ENCODE results near the gene CACFD1. TPM values are rescaled to one million over a fixed set of nuclear protein-coding genes. Genes with fewer than 3 reads are reported as not detected.

Gene CACFD1
- total RNA-seq, 1 donor from 2014 or later = 1.1 TPM

DNA sequence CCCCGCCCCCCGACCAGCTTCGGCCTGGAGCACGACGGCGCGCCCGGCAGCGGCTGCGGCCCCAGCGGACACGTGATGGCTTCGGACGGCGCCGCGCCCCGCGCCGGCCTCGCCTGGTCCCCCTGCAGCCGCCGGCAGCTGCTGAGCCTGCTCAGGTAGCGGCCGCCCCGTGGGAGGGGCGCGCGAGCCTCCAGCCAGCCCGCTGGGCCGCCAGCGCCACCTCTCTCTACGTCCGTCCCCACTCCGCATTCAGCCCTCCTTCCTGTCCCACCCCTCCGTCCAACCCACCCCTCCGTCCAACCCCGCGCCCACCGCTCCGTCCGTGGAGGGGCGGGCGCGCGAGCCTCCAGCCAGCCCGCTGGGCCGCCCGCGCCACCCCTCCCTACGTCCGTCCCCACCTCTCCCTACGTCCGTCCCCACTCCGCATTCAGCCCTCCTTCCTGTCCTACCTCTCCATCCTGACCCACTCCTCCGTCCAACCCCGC lies 31.1 kb upstream of the CACFD1 start:
- H3K27me3 Mint-ChIP-seq (ENCODE audit: insufficient read depth) = peaks cover 30% of the 10 kb centered on the region
- H3K4me3 Mint-ChIP-seq = no peak overlapping the region
- DNase-seq (ENCODE audit: low spot score) = no peak
- no peaks in the 10 kb centered on the region for H3K9me3 Mint-ChIP-seq
- H3K4me1 Mint-ChIP-seq (ENCODE audit: low read depth) = no peaks in the 10 kb centered on the region
- H3K36me3 Mint-ChIP-seq (ENCODE audit: low read depth) = no peaks in the 10 kb centered on the region
- intact Hi-C loops (cut with micrococcal nuclease) = no loop called here
- H3K27ac Mint-ChIP-seq = no peak overlapping the region

DNA sequence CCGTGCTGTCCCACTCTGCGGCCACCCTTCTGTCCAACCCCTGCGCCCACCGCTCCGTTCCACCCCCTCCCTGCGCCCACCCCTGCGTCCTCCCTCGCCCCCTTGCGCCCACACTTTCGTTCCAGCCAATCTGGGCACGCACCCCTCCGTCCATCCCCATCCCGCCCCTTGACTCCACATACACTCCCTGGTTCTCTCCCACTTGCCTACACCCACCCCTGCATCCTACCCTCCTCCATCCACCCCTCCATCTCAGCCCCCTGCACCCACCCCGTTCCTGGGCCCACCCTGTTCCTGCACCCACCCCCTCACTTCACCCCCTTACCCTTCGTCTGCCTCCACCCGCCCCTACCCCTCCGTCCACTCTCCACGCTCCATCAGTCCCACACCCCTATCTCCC lies 30.6 kb upstream of the CACFD1 start:
- H3K4me1 Mint-ChIP-seq (ENCODE audit: low read depth) = no peaks in the 10 kb centered on the region
- H3K9me3 Mint-ChIP-seq = no peaks in the 10 kb centered on the region
- no peaks in the 10 kb centered on the region for H3K36me3 Mint-ChIP-seq (ENCODE audit: low read depth)
- H3K4me3 Mint-ChIP-seq = no peak overlapping the region
- DNase-seq (ENCODE audit: low spot score) = no peak
- peaks cover 30% of the 10 kb centered on the region for H3K27me3 Mint-ChIP-seq (ENCODE audit: insufficient read depth)
- H3K27ac Mint-ChIP-seq = no peak overlapping the region
- intact Hi-C loops (cut with micrococcal nuclease) = no loop called here

DNA sequence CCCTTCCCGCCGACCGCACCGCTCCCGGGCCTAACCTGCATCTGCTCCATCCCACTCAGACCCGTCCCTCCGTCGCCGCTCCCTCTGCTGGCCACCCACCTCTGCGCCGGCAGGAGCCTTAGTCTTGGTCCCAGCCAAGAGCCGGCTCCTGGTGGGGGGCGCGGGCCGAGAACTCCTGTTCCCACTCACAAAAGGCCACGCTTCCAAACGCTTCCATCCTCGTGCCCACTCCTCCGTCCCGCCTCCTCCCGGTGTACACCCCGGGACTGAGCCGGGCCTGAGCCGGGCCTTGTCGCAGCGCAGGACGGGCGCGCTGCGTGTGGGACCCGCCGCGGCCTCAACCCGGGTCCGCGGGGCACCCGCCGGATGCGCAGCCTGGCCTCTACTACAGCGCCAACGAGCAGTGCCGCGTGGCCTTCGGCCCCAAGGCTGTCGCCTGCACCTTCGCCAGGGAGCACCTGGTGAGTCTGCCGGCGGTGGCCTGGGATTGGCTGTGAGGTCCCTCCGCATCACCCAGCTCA lies 30.1 kb upstream of the CACFD1 start:
- no peak for DNase-seq (ENCODE audit: low spot score)
- H3K4me3 Mint-ChIP-seq = no peak overlapping the region
- H3K36me3 Mint-ChIP-seq (ENCODE audit: low read depth) = no peaks in the 10 kb centered on the region
- peaks cover 30% of the 10 kb centered on the region for H3K27me3 Mint-ChIP-seq (ENCODE audit: insufficient read depth)
- H3K9me3 Mint-ChIP-seq = no peaks in the 10 kb centered on the region
- H3K4me1 Mint-ChIP-seq (ENCODE audit: low read depth) = no peaks in the 10 kb centered on the region
- intact Hi-C loops (cut with micrococcal nuclease) = no loop called here
- no peak overlapping the region for H3K27ac Mint-ChIP-seq

DNA sequence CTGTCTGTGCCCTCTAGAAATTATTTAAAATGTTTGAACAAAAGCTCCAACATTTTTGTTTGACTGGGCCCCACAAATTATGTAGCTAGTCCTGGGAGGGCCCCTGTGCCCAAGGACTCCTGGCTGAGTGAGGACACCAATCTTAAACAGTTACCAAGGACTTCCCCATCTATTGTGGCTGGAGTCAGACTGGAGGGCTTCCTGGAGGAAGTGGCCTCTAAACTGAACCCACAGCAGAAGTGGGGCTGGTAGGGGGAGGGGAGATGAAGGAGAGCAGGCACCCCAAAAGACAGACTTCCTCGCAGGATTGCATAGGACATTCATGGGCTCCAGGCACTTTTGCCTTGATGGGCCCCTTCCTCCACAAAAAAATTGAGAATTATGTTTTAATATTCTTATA lies 29.5 kb upstream of the CACFD1 start:
- no peak overlapping the region for H3K4me3 Mint-ChIP-seq

DNA sequence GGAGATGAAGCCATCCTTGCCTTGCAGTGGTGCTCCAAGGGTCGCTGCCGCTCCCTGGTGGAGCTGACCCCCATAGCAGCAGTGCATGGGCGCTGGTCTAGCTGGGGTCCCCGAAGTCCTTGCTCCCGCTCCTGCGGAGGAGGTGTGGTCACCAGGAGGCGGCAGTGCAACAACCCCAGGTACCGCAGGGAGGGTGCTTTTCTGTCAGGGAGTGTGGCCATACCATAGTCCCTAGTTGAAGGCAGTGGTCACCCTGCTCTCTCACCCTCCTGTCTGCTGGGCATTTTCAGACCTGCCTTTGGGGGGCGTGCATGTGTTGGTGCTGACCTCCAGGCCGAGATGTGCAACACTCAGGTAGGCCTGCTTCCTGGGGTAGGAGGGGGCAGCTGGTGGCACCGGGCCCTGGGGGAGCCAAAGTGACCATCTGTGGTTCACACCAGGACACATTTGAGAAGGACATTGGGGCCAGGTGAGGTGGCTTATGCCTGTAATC lies 26.4 kb upstream of the CACFD1 start:
- no peak overlapping the region for H3K4me3 Mint-ChIP-seq
- no peaks in the 10 kb centered on the region for H3K9me3 Mint-ChIP-seq
- H3K36me3 Mint-ChIP-seq (ENCODE audit: low read depth) = no peaks in the 10 kb centered on the region
- H3K27me3 Mint-ChIP-seq (ENCODE audit: insufficient read depth) = peaks cover 13% of the 10 kb centered on the region
- DNase-seq (ENCODE audit: low spot score) = no peak
- intact Hi-C loops (cut with micrococcal nuclease) = no loop called here
- H3K4me1 Mint-ChIP-seq (ENCODE audit: low read depth) = no peaks in the 10 kb centered on the region
- H3K27ac Mint-ChIP-seq = no peak overlapping the region

More for the DNA sequence above, 29.5 kb upstream of the CACFD1 start:
- H3K9me3 Mint-ChIP-seq = no peaks in the 10 kb centered on the region
- no peaks in the 10 kb centered on the region for H3K4me1 Mint-ChIP-seq (ENCODE audit: low read depth)
- no peaks in the 10 kb centered on the region for H3K36me3 Mint-ChIP-seq (ENCODE audit: low read depth)
- no peak overlapping the region for H3K27ac Mint-ChIP-seq
- no peak for DNase-seq (ENCODE audit: low spot score)
- peaks cover 30% of the 10 kb centered on the region for H3K27me3 Mint-ChIP-seq (ENCODE audit: insufficient read depth)
- intact Hi-C loops (cut with micrococcal nuclease) = no loop called here

DNA sequence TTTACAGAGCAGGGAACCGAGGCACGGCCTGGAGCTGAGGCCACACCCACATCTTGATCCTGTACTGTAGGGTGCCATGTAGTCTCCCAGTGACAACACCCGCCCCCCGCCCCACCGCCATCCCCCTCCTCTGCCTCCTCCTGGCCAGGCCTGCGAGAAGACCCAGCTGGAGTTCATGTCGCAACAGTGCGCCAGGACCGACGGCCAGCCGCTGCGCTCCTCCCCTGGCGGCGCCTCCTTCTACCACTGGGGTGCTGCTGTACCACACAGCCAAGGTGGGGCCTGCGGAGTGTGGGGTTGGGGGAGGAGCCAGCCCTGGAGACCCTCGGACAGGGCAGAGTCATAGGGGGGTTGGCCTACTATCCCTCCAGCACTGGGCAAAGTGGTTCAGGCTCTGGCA lies 23.1 kb upstream of the CACFD1 start:
- Mint-ChIP-seq H3K4me3 (no peak overlapping the region), H3K4me1 (ENCODE audit: low read depth) (no peaks in the 10 kb centered on the region), H3K27ac (no peak overlapping the region), H3K27me3 (ENCODE audit: insufficient read depth) (peaks cover 2% of the 10 kb centered on the region), H3K36me3 (ENCODE audit: low read depth) (no peaks in the 10 kb centered on the region), H3K9me3 (no peaks in the 10 kb centered on the region)
- intact Hi-C loops (cut with micrococcal nuclease) = no loop called here
- no peak for DNase-seq (ENCODE audit: low spot score)

DNA sequence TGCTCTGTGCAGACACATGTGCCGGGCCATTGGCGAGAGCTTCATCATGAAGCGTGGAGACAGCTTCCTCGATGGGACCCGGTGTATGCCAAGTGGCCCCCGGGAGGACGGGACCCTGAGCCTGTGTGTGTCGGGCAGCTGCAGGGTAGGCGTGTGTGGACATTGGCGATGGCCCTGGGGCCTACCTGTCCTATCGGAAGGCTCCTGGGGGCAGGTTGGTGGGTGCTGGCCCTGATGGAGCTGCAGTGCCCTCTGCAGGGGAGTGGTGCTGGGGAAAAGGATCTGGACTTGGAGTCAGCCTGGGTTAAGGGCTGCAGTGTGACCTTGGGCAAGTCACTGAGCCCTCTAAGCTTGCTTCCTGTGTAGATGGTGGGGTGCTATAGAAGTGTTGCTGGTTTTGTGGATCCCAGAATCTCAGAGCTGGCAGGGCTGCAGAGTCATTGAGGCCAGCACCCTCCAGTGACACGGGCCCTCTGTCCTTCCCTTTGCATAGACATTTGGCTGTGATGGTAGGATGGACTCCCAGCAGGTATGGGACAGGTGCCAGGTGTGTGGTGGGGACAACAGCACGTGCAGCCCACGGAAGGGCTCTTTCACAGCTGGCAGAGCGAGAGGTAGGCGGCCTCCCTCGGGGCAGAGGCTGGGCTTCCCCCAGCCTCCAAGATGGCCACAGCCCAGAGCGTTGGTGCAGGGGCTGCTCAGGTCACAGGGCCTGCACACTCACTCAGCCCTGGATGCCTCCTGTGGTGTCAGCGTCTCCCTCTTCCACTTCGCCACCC lies 21.8 kb upstream of the CACFD1 start:
- H3K27ac Mint-ChIP-seq = no peak overlapping the region
- no peaks in the 10 kb centered on the region for H3K9me3 Mint-ChIP-seq
- no peaks in the 10 kb centered on the region for H3K4me1 Mint-ChIP-seq (ENCODE audit: low read depth)
- H3K27me3 Mint-ChIP-seq (ENCODE audit: insufficient read depth) = peaks cover 1% of the 10 kb centered on the region
- DNase-seq (ENCODE audit: low spot score) = no peak
- intact Hi-C loops (cut with micrococcal nuclease) = no loop called here
- H3K4me3 Mint-ChIP-seq = no peak overlapping the region
- no peaks in the 10 kb centered on the region for H3K36me3 Mint-ChIP-seq (ENCODE audit: low read depth)

DNA sequence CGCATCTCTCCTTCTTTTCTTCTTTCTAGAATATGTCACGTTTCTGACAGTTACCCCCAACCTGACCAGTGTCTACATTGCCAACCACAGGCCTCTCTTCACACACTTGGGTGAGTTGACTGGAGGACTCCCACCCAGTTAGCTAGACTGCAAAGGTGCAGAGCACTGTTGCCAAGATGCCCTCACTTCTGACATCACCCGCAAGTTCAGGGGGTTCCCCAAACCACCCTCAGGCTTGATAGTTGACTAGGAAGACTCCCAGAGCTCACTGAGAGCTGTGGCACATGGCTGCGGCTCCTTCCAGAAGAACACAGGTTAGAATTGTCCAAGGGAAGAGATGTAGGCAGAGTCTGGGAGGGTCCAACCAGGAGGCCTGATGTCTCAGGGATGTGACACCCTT lies 20.4 kb upstream of the CACFD1 start:
- no peaks in the 10 kb centered on the region for H3K4me1 Mint-ChIP-seq (ENCODE audit: low read depth)
- H3K27me3 Mint-ChIP-seq (ENCODE audit: insufficient read depth) = peaks cover 1% of the 10 kb centered on the region
- H3K36me3 Mint-ChIP-seq (ENCODE audit: low read depth) = no peaks in the 10 kb centered on the region
- no peak for DNase-seq (ENCODE audit: low spot score)
- no peak overlapping the region for H3K27ac Mint-ChIP-seq
- H3K9me3 Mint-ChIP-seq = no peaks in the 10 kb centered on the region
- intact Hi-C loops (cut with micrococcal nuclease) = no loop called here
- H3K4me3 Mint-ChIP-seq = no peak overlapping the region

DNA sequence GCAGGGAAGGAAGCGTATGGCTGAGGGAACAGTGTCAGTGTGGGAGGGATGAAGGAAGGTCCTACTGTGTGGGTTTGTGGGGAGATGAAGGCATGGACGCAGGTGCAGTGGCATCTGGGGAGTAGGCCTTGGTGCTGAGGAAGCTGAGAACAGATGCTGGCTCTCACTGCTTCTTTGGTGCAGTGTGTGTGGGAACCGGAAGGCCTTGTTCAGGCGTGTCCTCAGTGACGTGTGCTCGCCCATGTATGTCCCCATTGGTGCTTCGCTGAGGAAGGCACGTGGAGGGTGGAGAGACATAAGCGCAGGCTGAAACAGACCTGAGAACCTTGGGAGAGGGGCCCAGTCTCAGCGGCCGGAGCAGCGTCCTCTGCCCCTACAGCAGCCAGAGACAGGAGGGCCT lies 18.9 kb upstream of the CACFD1 start:
- peaks cover 1% of the 10 kb centered on the region for H3K27me3 Mint-ChIP-seq (ENCODE audit: insufficient read depth)
- H3K36me3 Mint-ChIP-seq (ENCODE audit: low read depth) = no peaks in the 10 kb centered on the region
- no peaks in the 10 kb centered on the region for H3K4me1 Mint-ChIP-seq (ENCODE audit: low read depth)
- no peak for DNase-seq (ENCODE audit: low spot score)
- intact Hi-C loops (cut with micrococcal nuclease) = no loop called here
- H3K27ac Mint-ChIP-seq = no peak overlapping the region
- no peaks in the 10 kb centered on the region for H3K9me3 Mint-ChIP-seq
- no peak overlapping the region for H3K4me3 Mint-ChIP-seq

DNA sequence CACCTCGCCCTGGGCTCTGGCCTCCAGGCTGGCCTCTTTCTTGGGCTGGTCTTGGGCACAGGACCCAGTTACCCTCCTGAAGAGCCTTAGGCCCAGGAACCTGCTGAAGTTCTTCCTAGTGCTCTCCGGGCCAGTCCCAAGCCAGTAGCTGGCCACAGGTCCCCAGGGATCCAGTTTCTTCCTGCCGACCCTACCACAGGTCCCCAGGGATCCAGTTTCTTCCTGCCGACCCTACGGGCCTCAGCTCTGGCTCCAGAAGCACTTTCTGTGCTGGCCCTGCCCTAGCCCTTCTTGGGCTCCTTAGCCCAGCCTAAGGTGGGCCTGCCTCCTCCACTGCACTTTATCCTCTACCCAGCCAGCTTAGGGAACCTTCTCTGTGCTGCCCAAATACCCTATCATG lies 18.2 kb upstream of the CACFD1 start:
- intact Hi-C loops (cut with micrococcal nuclease) = no loop called here
- H3K27me3 Mint-ChIP-seq (ENCODE audit: insufficient read depth) = peaks cover 5% of the 10 kb centered on the region

DNA sequence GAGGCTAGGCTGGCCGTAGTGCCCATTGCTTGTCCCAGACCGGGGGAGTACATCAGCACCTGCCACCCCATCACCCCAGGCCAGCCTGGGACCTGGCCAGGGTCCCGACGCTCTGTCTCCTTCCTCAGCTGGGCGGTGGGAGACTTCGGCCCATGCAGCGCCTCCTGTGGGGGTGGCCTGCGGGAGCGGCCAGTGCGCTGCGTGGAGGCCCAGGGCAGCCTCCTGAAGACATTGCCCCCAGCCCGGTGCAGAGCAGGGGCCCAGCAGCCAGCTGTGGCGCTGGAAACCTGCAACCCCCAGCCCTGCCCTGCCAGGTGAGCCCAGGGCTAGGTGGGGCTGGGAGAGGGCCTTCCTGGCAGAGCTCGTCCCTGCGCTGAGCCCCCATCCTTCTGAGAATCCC lies 16.5 kb upstream of the CACFD1 start:
- H3K36me3 Mint-ChIP-seq (ENCODE audit: low read depth) = no peaks in the 10 kb centered on the region
- no peaks in the 10 kb centered on the region for H3K4me1 Mint-ChIP-seq (ENCODE audit: low read depth)
- no peak overlapping the region for H3K4me3 Mint-ChIP-seq
- peaks cover 4% of the 10 kb centered on the region for H3K27me3 Mint-ChIP-seq (ENCODE audit: insufficient read depth)
- no peak overlapping the region for H3K27ac Mint-ChIP-seq
- intact Hi-C loops (cut with micrococcal nuclease) = no loop called here
- H3K9me3 Mint-ChIP-seq = no peaks in the 10 kb centered on the region
- DNase-seq (ENCODE audit: low spot score) = no peak

More for the DNA sequence above, 18.2 kb upstream of the CACFD1 start:
- H3K9me3 Mint-ChIP-seq = no peaks in the 10 kb centered on the region
- no peak for DNase-seq (ENCODE audit: low spot score)
- H3K36me3 Mint-ChIP-seq (ENCODE audit: low read depth) = no peaks in the 10 kb centered on the region
- H3K4me1 Mint-ChIP-seq (ENCODE audit: low read depth) = no peaks in the 10 kb centered on the region
- no peak overlapping the region for H3K27ac Mint-ChIP-seq
- no peak overlapping the region for H3K4me3 Mint-ChIP-seq

DNA sequence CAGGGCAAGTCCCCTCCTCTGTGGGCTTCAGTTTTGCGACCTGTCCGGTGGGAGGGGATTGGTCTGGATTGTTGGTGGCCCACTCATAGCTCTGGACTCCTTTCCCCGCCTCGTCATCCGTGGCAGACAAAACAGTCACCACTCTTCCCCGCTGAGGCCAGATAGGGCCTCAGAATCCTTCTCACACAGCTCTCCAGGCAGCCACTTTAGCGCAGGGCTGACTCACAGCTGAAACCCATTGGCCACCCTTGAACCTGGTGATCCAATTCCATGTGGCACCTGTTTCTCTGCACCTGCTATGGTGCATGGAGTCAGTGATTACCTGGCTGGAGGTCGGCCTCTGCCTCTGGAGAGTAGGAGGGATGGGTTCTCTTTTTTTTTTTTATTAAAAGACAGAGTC lies 15.8 kb upstream of the CACFD1 start:
- no peak for DNase-seq (ENCODE audit: low spot score)
- no peak overlapping the region for H3K27ac Mint-ChIP-seq
- H3K9me3 Mint-ChIP-seq = no peaks in the 10 kb centered on the region
- H3K27me3 Mint-ChIP-seq (ENCODE audit: insufficient read depth) = peaks cover 4% of the 10 kb centered on the region
- no peaks in the 10 kb centered on the region for H3K36me3 Mint-ChIP-seq (ENCODE audit: low read depth)
- H3K4me1 Mint-ChIP-seq (ENCODE audit: low read depth) = no peaks in the 10 kb centered on the region
- intact Hi-C loops (cut with micrococcal nuclease) = no loop called here
- no peak overlapping the region for H3K4me3 Mint-ChIP-seq

DNA sequence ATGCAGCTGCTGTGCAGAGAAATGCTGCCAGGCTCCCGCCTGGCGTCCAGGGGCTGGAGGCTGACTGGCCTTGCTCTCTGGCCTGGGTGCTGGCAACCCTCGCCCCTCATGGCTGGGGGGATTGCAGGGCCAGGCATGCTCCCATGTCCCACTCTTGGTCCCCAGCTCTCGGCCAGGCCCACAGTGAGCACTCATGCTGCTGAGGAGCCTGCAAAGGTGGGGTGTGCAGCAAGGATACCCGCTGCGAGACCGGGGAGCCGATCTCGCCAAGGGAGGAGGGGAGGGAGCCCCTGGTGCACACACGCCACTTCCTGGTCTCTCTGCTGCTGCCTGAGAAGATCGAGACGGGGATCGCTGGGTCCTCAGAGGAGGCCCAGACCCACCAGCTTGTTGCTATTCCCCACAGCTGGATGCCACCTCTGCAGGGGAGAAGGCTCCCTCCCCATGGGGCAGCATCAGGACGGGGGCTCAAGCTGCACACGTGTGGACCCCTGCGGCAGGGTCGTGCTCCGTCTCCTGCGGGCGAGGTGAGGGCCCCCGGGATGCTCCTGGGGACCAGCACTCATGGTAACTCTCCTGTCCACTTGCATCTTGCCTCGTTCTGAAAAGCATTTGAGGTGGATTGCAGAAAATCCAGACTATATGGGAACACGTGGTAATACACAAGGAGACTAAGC lies 14.3 kb upstream of the CACFD1 start:
- intact Hi-C loops (cut with micrococcal nuclease) = no loop called here
- no peak for DNase-seq (ENCODE audit: low spot score)
- Mint-ChIP-seq H3K36me3 (ENCODE audit: low read depth) (no peaks in the 10 kb centered on the region), H3K4me1 (ENCODE audit: low read depth) (no peaks in the 10 kb centered on the region), H3K4me3 (no peak overlapping the region), H3K27me3 (ENCODE audit: insufficient read depth) (peaks cover 4% of the 10 kb centered on the region), H3K9me3 (no peaks in the 10 kb centered on the region), H3K27ac (no peak overlapping the region)

All from activated T-helper 1 cell treated with anti-CD3 and anti-CD28 coated beads, Interleukin-12 subunit alpha, Interleukin-12 subunit beta, Interleukin-2, Interleukin-4 antibody, amounts not matched to agents 30 ng/mL and 10 ng/mL and 1 ng/mL, durations not matched to agents 14 hours and 24 hours and 36 hours (primary cell).